Renal pelvis (tissue), 4 donors: ENCODE measurements around the gene DCDC1. TPM values are rescaled to one million over a fixed set of nuclear protein-coding genes. Genes with fewer than 3 reads are reported as not detected.

ENCODE experiments used
- DNase-seq: peaks from one replicate; pipeline ENCODE4 v3.0.0-alpha.2; 2013
- polyA plus RNA-seq, 3 donors: library from polyadenylated mRNA; unstranded; fragments of 120-200 nt; gene quantifications; one replicate each; pipeline ENCODE4 v1.2.1, GENCODE V29; 2013; ENCODE audit not compliant: insufficient read length in 3 of 3

Gene DCDC1
- polyA plus RNA-seq, 3 donors = 3.5 to 6.3 (median 6.1) TPM

GRCh38 chr11:31109446-31109845 lies 260.1 kb downstream of the DCDC1 start:
- DNase-seq = no peak

- no peak for DNase-seq
These were observed 261.9 kb downstream of the DCDC1 start for GRCh38 chr11:31107649-31108048.

GRCh38 chr11:31106968-31107576 lies 262.5 kb downstream of the DCDC1 start:
- DNase-seq = peak; percentile 43

GRCh38 chr11:31106326-31106725 lies 263.2 kb downstream of the DCDC1 start:
- no peak for DNase-seq

- DNase-seq = no peak
These were observed 266.7 kb downstream of the DCDC1 start for GRCh38 chr11:31102875-31103274.

- DNase-seq = no peak
These were observed 267.2 kb downstream of the DCDC1 start for GRCh38 chr11:31102316-31102715.

GRCh38 chr11:31096191-31096805 lies 273.2 kb downstream of the DCDC1 start:
- DNase-seq = no peak

GRCh38 chr11:31092638-31093037 lies 276.9 kb downstream of the DCDC1 start:
- no peak for DNase-seq

GRCh38 chr11:31089117-31089516 lies 280.4 kb downstream of the DCDC1 start:
- DNase-seq = no peak

GRCh38 chr11:31069447-31070205 lies 299.9 kb downstream of the DCDC1 start:
- no peak for DNase-seq

- no peak for DNase-seq
These were observed 308.7 kb downstream of the DCDC1 start for GRCh38 chr11:31060880-31061279.

- no peak for DNase-seq
These were observed 310.0 kb downstream of the DCDC1 start for GRCh38 chr11:31059529-31059928.

GRCh38 chr11:31050061-31050765 lies 319.3 kb downstream of the DCDC1 start:
- DNase-seq = no peak

- DNase-seq = no peak
These were observed 324.2 kb downstream of the DCDC1 start for GRCh38 chr11:31045335-31045734.

GRCh38 chr11:31030138-31030792 lies 339.3 kb downstream of the DCDC1 start:
- DNase-seq = no peak

- DNase-seq = no peak
These were observed 343.2 kb downstream of the DCDC1 start for GRCh38 chr11:31026315-31026714.

GRCh38 chr11:31022080-31022479 lies 347.5 kb downstream of the DCDC1 start:
- no peak for DNase-seq

- DNase-seq = no peak
These were observed 349.8 kb downstream of the DCDC1 start for GRCh38 chr11:31019786-31020185.

GRCh38 chr11:31005202-31005601 lies 364.3 kb downstream of the DCDC1 start:
- no peak for DNase-seq

GRCh38 chr11:31001427-31001826 lies 368.1 kb downstream of the DCDC1 start:
- no peak for DNase-seq

- DNase-seq = no peak
These were observed 369.2 kb downstream of the DCDC1 start for GRCh38 chr11:31000381-31000780.

- no peak for DNase-seq
These were observed 377.1 kb downstream of the DCDC1 start for GRCh38 chr11:30992513-30992849.
